Measurements from ENCODE around the gene ATP6V1C2. TPM values are rescaled to one million over a fixed set of nuclear protein-coding genes. Genes with fewer than 3 reads are reported as not detected.

Gene ATP6V1C2
- total RNA-seq, 4 donors from 2014 or later = 142 to 1,335 (median 496) TPM

GRCh38 chr2:10826625-10827024 lies 105.2 kb downstream of the ATP6V1C2 start:
- no peak overlapping the region for H3K4me3 ChIP-seq
- no peaks in the 10 kb centered on the region for H3K4me1 ChIP-seq
- no peak for DNase-seq (ENCODE audit: low spot score in 2 of 2)
- TF ChIP-seq POLR2AphosphoS5 (IDR thresholded peaks at IDR 0.05) (no peak), POLR2A (IDR thresholded peaks at IDR 0.05) (no peak), CTCF (IDR thresholded peaks at IDR 0.05) (no peak), EP300 (IDR thresholded peaks at IDR 0.05) (no peak)
- H3K27ac ChIP-seq = no peak overlapping the region
- H3K36me3 ChIP-seq = no peaks in the 10 kb centered on the region
- H3K27me3 ChIP-seq = peaks cover 31% of the 10 kb centered on the region
- no peaks in the 10 kb centered on the region for H3K9me3 ChIP-seq
- 76% methylated on average over 8 of the region's 8 CpGs for WGBS

- Histone ChIP-seq H3K4me1 (peaks cover 4% of the 10 kb centered on the region), H3K9me3 (no peaks in the 10 kb centered on the region), H3K27me3 (peaks cover 40% of the 10 kb centered on the region), H3K36me3 (no peaks in the 10 kb centered on the region), H3K27ac (no peak overlapping the region), H3K4me3 (no peak overlapping the region)
- WGBS = 38% methylated on average over 4 of the region's 11 CpGs
- TF ChIP-seq POLR2AphosphoS5 (IDR thresholded peaks at IDR 0.05) (no peak), CTCF (IDR thresholded peaks at IDR 0.05) (no peak), POLR2A (IDR thresholded peaks at IDR 0.05) (no peak), EP300 (IDR thresholded peaks at IDR 0.05) (no peak)
- no peak for DNase-seq (ENCODE audit: low spot score in 2 of 2)
These were observed 106.9 kb downstream of the ATP6V1C2 start for GRCh38 chr2:10828346-10828745.

GRCh38 chr2:10829299-10829698 lies 107.9 kb downstream of the ATP6V1C2 start:
- WGBS = 56% methylated on average over 3 of the region's 3 CpGs
- H3K36me3 ChIP-seq = no peaks in the 10 kb centered on the region
- TF ChIP-seq POLR2AphosphoS5 (IDR thresholded peaks at IDR 0.05) (no peak), CTCF (IDR thresholded peaks at IDR 0.05) (no peak), EP300 (IDR thresholded peaks at IDR 0.05) (no peak), POLR2A (IDR thresholded peaks at IDR 0.05) (no peak)
- H3K27ac ChIP-seq = no peak overlapping the region
- no peak overlapping the region for H3K4me3 ChIP-seq
- no peak for DNase-seq (ENCODE audit: low spot score in 2 of 2)
- H3K27me3 ChIP-seq = peaks cover 42% of the 10 kb centered on the region
- no peaks in the 10 kb centered on the region for H3K9me3 ChIP-seq
- peaks cover 4% of the 10 kb centered on the region for H3K4me1 ChIP-seq

GRCh38 chr2:10830203-10830602 lies 108.8 kb downstream of the ATP6V1C2 start:
- Histone ChIP-seq H3K36me3 (no peaks in the 10 kb centered on the region), H3K4me1 (peaks cover 4% of the 10 kb centered on the region), H3K27me3 (peaks cover 40% of the 10 kb centered on the region), H3K27ac (no peak overlapping the region), H3K9me3 (no peaks in the 10 kb centered on the region), H3K4me3 (no peak overlapping the region)
- WGBS = 86% methylated on average over 7 of the region's 8 CpGs
- DNase-seq (ENCODE audit: low spot score in 2 of 2) = no peak
- TF ChIP-seq POLR2A (IDR thresholded peaks at IDR 0.05) (no peak), EP300 (IDR thresholded peaks at IDR 0.05) (no peak), CTCF (IDR thresholded peaks at IDR 0.05) (no peak), POLR2AphosphoS5 (IDR thresholded peaks at IDR 0.05) (no peak)

GRCh38 chr2:10830641-10831399 lies 109.4 kb downstream of the ATP6V1C2 start:
- 80% methylated on average over 26 of the region's 30 CpGs for WGBS
- Histone ChIP-seq H3K9me3 (no peaks in the 10 kb centered on the region), H3K27me3 (peaks cover 40% of the 10 kb centered on the region), H3K36me3 (no peaks in the 10 kb centered on the region), H3K4me1 (peaks cover 4% of the 10 kb centered on the region), H3K27ac (no peak overlapping the region), H3K4me3 (no peak overlapping the region)
- DNase-seq (ENCODE audit: low spot score in 2 of 2) = no peak
- no peak for TF ChIP-seq POLR2AphosphoS5 (IDR thresholded peaks at IDR 0.05)
